GM18526 (cell line): ENCODE results near the gene TAF4B.

ENCODE experiments used
- POLR2A ChIP-seq: IDR thresholded peaks from 3 replicates; pipeline ENCODE4 v1.6.1; 2011; ENCODE audit not compliant: insufficient read length; ENCODE audit errors: extremely low read depth

TAF4B gene

DNA sequence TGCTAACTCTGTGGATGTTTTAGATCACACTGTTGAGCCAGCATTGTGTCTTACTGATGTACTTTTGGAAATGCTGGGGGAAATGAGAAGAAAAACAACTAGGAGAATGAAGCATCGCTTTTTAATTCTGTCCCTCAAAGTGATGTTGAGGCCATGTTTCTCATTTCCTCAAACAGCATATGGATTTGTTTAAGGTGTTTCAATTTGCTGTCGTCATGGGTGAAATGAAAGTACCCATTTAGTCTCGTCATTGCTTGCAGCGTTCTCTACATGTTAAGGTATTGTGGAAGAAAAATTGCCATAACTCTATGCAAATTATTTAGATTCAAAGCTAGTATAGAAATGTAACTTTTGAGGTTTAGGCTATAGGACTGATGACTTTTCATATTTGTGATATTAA is 170.8 kb downstream of the TAF4B start:
- no peak for TF ChIP-seq POLR2A

DNA sequence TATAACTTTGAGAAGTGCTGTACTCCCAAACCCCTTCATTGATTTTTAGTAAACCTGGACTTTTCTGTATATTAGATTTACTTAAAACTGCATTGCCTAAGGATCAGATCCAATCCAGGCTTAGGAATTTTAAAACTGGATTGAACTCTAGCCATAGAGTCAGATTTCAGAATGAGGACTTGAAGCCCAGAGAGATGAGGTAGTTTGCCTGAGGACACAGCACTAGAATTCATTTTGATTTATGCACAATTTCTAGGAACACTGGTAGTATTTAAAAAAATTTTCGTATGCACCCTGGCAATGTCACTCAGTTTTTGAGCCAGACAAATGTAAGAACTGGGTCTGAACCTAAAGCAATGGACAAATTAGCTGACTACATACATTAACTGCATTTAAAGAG is 177.2 kb downstream of the TAF4B start:
- no peak for TF ChIP-seq POLR2A

DNA sequence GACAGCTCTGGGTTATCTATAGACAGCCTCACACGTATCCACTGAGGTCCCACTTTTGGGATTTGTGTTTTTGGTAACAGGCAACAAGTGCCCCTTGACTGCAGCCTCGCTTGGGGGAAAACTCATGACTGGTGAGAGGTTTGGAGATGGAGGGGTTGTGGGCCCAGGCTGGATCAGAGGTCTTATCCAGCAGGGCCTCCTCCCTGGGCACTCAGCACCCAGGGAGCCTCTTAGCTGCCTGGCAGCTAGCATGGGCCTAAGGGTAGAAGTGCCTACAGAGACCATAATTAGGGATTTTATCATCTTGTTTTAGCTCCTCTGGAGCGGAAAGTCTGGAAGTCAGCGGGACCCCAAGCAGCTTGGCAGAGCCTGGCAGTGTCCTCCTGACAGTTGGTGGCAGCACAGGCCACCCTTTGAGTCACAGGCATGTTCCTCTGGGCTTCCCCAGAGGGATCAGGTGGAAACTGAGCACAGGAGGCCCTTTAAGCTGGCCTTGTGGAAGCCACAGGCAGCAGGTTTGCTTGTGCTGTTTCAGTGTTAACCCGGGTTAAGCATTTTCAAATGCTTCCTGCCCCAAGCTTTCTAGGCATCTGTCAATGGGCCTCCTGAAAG is 179.1 kb downstream of the TAF4B start:
- TF ChIP-seq POLR2A, result no peak

DNA sequence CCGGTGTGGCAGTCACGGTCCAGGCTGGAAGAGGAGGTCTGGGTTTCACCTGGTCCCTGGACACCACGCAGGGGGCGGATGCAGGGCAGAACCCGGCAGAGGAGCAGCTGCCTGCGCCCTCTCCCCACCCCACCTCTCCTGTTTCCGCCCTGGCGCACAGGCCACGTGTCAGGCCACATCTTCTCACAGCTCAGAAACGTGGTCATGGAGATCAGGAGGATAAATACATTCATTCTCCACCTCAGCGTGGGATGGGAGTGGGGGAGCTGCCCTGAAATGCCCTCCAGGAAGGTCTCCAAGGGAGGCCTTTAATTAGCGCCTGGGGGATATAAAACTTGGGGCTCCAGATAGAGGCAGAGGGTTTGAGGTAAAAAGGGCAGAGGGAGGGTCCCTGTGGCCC is 180.1 kb downstream of the TAF4B start:
- TF ChIP-seq POLR2A, result no peak

DNA sequence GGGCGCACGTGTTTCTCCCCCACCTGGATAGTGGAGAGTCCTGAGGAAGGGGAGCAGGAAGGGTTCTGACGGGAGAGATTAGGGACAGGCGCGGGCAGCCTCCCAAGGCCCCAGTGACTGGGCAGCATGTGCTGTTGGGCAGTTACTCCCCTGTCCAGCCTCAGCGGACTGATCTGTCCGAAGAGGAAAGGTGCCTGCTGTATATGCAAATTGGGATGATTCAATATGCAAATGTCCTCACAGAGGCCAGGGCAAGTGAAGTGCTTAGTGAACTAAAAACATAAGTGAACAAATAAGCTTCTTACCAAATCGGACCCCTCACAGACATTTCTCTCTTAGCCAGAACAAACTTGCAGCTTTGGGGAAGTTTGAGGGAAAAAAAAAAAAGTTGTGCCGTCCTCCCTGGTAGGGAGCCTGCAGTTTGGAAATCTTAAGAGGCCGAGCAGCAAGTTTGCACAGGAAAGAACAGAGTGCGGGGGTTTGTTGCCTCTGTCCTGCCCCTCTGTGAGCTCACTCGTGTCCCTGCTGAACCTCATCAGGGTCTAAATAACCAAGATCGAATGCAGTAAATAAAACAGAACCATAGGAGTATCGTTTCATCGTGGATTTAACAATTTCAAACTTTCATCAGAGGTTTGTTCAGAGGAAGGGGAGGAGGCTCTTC is 180.7 kb downstream of the TAF4B start:
- TF ChIP-seq POLR2A, result no peak

DNA sequence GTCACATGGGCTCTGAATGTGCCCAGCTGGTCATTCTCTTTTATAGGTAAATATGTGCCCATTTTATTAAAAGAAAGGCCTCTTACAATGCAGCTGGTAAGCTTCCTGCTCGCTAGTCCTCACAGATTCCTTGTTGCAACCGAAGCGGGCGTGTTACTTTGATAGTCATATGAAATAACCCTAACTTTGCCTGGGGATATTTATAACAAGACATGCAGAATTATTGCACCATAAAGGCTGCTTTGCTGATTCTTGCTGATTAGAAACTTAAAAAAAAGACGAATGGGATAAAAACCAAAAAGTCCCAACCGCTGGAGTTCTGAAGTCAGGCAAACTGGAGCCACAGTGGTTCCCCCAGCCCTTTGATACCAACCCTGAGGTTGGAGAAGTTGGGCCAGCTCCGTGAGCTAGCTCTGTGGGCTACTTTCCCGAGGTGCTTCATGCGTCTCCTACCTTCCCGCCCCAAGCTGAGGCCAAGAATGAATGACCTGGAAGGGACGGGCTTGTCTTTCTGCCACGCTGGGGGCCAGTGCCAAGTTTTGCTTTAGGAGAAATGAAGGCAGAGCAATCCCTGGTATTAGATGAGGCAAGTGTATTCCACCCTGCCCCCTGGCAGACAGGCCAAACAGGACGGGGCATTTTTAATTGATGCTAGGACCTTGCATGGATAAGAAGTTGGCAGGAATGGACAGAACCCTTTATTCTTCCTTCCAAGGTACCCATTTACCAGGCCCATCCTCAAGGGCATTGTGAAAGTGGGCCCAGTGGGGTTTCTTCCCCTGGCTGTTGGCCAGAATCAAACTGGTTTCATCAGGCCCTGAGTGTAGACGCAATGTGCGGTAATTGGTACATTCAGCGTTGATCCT is 181.7 kb downstream of the TAF4B start:
- no peak for TF ChIP-seq POLR2A

DNA sequence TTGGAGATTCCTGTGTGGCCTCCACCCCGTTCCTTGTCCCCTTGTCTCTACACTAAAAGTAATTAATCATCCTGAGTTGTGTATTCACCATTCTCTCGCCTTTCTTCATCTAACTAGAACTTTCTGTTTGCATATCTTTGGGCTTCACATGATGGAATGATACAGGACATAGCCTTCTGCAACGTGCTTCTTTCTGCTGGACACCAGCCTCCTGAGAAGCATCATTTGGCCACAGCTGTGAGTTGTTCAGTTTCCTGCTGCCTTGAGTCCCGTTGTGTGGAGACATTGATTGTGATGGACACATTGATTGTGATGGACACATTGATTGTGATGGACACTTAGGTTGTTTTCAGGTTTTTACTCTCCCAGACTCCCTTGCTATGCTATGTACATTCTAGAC is 182.8 kb downstream of the TAF4B start:
- TF ChIP-seq POLR2A, result no peak

DNA sequence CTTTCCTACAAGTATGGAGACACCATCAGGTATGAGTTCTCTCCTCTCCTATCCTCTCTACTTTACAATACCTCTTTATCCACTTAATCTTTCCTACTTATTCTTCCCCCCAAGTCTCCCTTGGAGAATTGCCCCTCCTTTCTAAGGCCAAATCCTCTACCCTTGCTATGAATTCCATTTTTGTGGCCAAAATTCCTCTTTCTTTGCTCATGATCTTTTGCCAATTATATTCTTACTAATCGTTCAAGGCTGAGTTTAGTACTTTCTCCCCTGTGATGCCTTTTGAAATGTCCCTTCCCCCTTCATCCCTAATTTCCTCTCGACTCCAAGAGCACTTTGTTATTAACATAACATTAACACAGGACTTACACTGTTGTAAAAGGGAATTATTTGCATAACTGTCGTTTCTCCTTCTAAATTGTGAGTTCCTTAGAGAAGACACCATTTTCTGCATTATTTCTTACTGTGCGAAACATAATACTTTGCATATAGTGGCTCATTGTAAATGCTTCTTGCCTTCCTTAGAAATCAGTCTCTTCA is 188.7 kb downstream of the TAF4B start:
- TF ChIP-seq POLR2A, result no peak

DNA sequence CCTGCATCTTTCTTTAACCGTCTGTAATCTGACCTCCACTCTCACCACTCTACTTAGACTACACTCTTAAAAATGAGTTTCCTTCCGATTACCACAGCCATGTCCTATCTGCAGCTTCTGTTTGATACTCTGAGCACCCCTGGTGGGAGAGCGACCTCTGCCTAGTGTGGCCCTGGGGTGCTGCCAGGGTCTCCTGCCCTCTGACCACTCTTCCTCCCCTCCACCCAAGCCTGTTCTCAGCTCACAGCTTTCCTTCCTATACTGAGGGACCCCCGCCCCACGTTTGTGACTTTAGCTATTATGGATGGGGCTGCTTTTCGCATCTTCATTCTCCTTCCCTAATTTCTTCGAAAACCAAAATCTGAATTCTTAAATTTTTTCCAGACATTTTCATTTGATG is 189.4 kb downstream of the TAF4B start:
- TF ChIP-seq POLR2A, result no peak

DNA sequence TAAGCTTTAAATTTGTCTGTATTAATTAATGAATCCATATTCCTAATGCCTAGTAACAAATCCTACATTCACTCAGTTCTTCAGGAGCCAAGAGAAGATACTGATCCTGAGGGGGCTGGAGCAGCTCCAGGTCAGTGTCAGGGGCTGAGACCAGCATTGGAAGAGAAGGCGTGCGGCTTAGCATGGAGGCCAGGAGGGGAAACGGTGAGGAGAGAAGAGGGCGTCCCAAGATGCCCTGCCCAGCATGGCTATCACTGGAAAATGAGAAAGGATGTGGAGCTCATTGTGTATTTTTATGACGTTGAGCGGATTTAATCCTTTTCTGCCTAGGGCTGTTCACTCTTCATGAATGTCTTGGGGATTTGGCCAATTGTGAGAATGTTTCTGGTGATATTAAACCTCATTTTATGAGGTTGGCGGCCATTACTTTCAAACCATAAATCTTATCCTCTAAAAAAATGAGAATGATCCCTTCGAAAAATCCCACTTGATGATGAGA is 190.5 kb downstream of the TAF4B start:
- no peak for TF ChIP-seq POLR2A

DNA sequence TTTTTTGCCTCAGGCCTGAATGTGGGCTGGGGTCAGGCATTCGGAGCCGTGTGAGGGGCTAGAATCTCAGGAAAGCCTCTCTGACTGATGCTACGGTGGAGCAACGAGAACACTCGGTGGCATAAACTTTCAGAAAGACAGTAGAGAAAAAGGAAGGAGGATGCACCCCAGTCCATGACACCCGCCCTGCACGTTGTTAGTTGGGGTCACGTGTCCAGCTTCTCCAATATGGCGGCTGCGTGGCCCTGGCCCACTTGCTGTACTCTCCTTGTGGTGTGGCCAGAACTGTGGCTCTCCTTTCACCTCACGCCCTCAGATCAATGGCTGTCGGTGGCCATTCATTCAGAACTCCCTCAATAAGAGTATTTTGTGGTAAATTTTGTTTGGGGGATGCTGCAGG is 190.9 kb downstream of the TAF4B start:
- no peak for TF ChIP-seq POLR2A

DNA sequence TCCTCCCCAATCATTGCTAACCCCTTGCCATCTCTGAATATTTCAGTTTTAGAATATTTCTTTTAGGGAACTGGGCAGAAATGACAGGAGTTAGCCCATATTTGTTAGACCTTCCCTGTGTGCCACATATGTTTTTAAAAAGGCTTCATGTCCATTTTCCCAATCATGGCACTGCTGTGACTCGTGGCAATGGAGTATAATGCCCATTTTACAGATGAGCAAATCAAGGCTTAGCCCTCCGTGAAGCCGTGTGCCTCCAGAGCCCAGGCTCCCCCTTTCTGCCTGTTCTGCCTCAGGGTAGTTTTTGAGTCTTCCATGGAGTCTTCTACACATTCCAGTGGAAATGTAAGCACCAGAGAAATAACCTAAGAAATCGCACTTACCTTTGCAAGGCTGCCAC is 192.0 kb downstream of the TAF4B start:
- no peak for TF ChIP-seq POLR2A

DNA sequence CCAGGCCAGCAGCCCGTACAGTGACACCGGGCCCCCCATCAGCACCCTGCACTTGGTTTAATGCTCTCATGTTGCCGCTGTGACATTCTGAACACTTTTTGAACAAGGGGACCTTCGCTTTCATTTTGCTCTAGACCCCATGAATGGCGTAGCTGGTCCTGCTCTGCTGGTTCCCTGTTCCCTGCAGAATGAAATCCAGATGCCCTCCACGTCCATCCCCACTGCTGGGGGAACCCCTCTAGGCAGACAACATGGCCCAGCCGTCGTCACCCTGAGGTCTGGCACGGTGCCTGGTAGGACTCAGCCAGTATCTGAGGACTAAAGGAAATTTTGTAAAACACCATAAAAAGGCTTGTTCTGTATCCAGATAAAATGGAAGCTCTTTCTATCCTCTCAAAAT is 193.5 kb downstream of the TAF4B start:
- no peak for TF ChIP-seq POLR2A

DNA sequence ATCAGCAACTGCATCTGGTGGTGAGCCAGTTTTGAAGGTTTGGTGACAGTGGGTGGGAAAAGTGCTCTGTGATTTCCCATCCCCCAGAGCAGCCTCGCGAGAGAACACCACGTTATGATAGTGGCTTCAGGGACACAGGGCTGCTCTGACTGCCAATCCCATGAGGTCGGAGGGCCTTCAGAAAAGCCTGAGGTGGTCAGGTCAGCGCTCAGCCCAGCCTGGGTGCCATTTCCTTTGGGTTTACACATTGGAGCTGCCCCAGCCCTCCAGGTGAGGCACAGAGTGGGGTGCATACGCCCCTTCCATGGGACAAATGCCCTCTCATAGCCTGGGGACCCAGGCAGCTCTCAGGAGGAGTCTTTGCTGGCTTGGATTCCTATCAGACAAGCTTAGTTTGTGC is 195.3 kb downstream of the TAF4B start:
- TF ChIP-seq POLR2A, result no peak

DNA sequence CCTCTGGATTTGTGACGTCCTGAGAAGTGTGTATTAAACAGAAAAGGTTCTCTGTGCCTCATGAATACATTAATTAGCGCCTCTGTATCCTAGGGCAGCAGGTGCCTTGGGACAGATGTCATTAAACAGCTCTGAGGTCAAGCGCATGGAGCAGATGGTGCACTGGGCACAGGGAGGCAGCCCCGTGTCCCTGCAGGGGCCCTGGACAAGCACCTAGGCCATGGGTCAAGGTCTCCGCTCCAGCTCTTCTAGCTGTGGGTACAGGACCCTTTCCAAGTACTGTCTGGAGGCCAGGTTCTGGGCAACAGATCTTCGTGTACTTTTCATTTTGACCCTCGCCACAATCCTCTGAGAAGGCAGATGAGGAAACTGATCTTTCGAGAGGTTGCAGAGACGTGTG is 195.7 kb downstream of the TAF4B start:
- TF ChIP-seq POLR2A, result no peak
